ENCODE measurements around the gene TSPAN4. TPM values are rescaled to one million over a fixed set of nuclear protein-coding genes. Genes with fewer than 3 reads are reported as not detected.

The TSPAN4 gene
- total and polyA plus RNA-seq, 2 of the 13 experiments (the other 11 are each of a cell fraction or from before 2014, with no cell fraction given), result 31.7 to 68.3 TPM

DNA sequence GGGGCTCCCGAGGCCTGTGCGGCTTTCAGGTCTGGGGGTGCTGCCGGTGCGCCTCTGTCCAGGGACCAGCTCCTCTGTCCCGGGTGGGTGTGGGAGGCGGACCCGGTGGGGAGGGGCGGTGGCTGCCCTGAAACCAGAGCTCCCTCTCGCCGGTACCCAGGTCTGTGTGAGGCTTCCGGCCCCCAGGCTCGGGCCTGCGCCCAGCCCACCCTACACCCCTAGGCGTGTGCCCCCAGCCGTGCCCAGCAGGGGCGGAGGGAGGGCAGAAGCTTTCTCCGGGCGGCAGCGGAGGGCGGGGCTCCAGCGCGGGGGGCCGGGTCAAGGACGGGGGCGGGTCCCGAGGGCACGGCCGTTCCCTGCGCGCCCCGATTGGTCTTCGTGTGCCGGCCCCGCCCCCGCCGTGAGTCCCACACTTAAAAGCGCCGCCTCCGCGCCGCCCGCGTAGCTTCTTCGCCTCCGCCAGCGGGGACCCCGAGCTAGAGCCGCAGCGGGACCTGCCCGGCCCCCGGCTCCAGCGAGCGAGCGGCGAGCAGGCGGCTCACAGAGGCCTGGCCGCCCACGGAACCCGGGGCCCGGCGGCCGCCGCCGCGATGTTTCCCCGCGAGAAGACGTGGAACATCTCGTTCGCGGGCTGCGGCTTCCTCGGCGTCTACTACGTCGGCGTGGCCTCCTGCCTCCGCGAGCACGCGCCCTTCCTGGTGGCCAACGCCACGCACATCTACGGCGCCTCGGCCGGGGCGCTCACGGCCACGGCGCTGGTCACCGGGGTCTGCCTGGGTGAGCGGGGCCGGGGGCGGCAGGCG is 23.3 kb upstream of the TSPAN4 start (continued):
- TF ChIP-seq CREB1 (IDR thresholded peaks at IDR 0.05), result no peak
- TF ChIP-seq CREB1 (CRISPR knock-in tag; IDR thresholded peaks at IDR 0.05), result no peak
- TF ChIP-seq YEATS2 (CRISPR knock-in tag; IDR thresholded peaks at IDR 0.05; ENCODE audit: borderline replicate concordance), result peak; percentile 46; the same call in 1 of the 2 replicates
- TF ChIP-seq ZNF232 (CRISPR knock-in tag; IDR thresholded peaks at IDR 0.05; ENCODE audit: borderline replicate concordance), result no peak
- TF ChIP-seq, protein P1, sequence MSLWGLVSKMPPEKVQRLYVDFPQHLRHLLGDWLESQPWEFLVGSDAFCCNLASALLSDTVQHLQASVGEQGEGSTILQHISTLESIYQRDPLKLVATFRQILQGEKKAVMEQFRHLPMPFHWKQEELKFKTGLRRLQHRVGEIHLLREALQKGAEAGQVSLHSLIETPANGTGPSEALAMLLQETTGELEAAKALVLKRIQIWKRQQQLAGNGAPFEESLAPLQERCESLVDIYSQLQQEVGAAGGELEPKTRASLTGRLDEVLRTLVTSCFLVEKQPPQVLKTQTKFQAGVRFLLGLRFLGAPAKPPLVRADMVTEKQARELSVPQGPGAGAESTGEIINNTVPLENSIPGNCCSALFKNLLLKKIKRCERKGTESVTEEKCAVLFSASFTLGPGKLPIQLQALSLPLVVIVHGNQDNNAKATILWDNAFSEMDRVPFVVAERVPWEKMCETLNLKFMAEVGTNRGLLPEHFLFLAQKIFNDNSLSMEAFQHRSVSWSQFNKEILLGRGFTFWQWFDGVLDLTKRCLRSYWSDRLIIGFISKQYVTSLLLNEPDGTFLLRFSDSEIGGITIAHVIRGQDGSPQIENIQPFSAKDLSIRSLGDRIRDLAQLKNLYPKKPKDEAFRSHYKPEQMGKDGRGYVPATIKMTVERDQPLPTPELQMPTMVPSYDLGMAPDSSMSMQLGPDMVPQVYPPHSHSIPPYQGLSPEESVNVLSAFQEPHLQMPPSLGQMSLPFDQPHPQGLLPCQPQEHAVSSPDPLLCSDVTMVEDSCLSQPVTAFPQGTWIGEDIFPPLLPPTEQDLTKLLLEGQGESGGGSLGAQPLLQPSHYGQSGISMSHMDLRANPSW (CRISPR knock-in tag; IDR thresholded peaks at IDR 0.05; ENCODE audit: borderline replicate concordance), result no peak
- TF ChIP-seq ZMYM3 (CRISPR knock-in tag; IDR thresholded peaks at IDR 0.05), result no peak
- no peak for TF ChIP-seq AGO1 (IDR thresholded peaks at IDR 0.05; ENCODE audit: low read depth, low read length, poor library complexity, severe bottlenecking)
- no peak for TF ChIP-seq ZNF207 (IDR thresholded peaks at IDR 0.05; ENCODE audit: borderline replicate concordance)
- TF ChIP-seq NKX3-1 (CRISPR knock-in tag; IDR thresholded peaks at IDR 0.05), result no peak
- no peak for TF ChIP-seq ZNF709 (CRISPR knock-in tag; IDR thresholded peaks at IDR 0.05)
- no peak for TF ChIP-seq SRSF4 (IDR thresholded peaks at IDR 0.05; ENCODE audit: low read depth, low read length, poor library complexity, severe bottlenecking)
- no peak for TF ChIP-seq ZNF674 (CRISPR knock-in tag; IDR thresholded peaks at IDR 0.05; ENCODE audit: low read depth)
- peak; percentile 67; the same call in 1 of the 2 replicates for TF ChIP-seq ZNF446 (CRISPR knock-in tag; IDR thresholded peaks at IDR 0.05)
- TF ChIP-seq HMG20B (CRISPR knock-in tag; conservative IDR thresholded peaks at IDR 0.05), result no peak
- TF ChIP-seq NR2F1 (CRISPR knock-in tag; IDR thresholded peaks at IDR 0.05), result 0 out of 4 replicates have a peak, but pooled peaks of 1 of the 2 experiments have one; percentile 36
- TF ChIP-seq, protein P2, sequence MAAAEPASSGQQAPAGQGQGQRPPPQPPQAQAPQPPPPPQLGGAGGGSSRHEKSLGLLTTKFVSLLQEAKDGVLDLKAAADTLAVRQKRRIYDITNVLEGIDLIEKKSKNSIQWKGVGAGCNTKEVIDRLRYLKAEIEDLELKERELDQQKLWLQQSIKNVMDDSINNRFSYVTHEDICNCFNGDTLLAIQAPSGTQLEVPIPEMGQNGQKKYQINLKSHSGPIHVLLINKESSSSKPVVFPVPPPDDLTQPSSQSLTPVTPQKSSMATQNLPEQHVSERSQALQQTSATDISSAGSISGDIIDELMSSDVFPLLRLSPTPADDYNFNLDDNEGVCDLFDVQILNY (CRISPR knock-in tag; conservative IDR thresholded peaks at IDR 0.05), result no peak
- TF ChIP-seq TCF12 (IDR thresholded peaks at IDR 0.05), result no peak
- no peak; the same call in 1 of the 2 replicates for TF ChIP-seq TCF12 (CRISPR knock-in tag; IDR thresholded peaks at IDR 0.05)
- no peak for TF ChIP-seq PAX8 (CRISPR knock-in tag; IDR thresholded peaks at IDR 0.05; ENCODE audit: borderline replicate concordance)
- no peak for TF ChIP-seq IKZF1 (IDR thresholded peaks at IDR 0.05)
- TF ChIP-seq SP5 (CRISPR knock-in tag; IDR thresholded peaks at IDR 0.05; ENCODE audit: borderline replicate concordance, low read depth), result 0 out of 2 replicates have a peak, but pooled peaks have one; percentile 21
- no peak for TF ChIP-seq NCOA1 (CRISPR knock-in tag; IDR thresholded peaks at IDR 0.05)
- TF ChIP-seq ZFP36L1 (CRISPR knock-in tag; IDR thresholded peaks at IDR 0.05), result peak; percentile 35
- TF ChIP-seq NFYB (CRISPR knock-in tag; IDR thresholded peaks at IDR 0.05), result peak; percentile 69
- TF ChIP-seq ZNF747 (CRISPR knock-in tag; IDR thresholded peaks at IDR 0.05; ENCODE audit: borderline replicate concordance), result no peak; the same call in 1 of the 2 replicates
- no peak for TF ChIP-seq KDM4B (CRISPR knock-in tag; IDR thresholded peaks at IDR 0.05)
- TF ChIP-seq ZNF263 (CRISPR knock-in tag; IDR thresholded peaks at IDR 0.05), result no peak
- TF ChIP-seq, protein P3, sequence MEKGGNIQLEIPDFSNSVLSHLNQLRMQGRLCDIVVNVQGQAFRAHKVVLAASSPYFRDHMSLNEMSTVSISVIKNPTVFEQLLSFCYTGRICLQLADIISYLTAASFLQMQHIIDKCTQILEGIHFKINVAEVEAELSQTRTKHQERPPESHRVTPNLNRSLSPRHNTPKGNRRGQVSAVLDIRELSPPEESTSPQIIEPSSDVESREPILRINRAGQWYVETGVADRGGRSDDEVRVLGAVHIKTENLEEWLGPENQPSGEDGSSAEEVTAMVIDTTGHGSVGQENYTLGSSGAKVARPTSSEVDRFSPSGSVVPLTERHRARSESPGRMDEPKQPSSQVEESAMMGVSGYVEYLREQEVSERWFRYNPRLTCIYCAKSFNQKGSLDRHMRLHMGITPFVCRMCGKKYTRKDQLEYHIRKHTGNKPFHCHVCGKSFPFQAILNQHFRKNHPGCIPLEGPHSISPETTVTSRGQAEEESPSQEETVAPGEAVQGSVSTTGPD (CRISPR knock-in tag; IDR thresholded peaks at IDR 0.05), result no peak
